Stimulated activated CD8-positive, alpha-beta memory T cell treated with anti-CD3 and anti-CD28 coated beads, Interleukin-7, amount 100 ng/mL, for 48 hours (primary cell): ENCODE data around the gene PDGFD.

Experiments used
- DNase-seq, 2 donors: peaks; one replicate each; pipeline ENCODE4 v3.0.0-alpha.2; 2020; ENCODE audit warnings: low read depth in 1 of 2; ENCODE audit errors: extremely low read depth in 1 of 2

PDGFD gene

GRCh38 chr11:104095791-104096190 is 68.2 kb downstream of the PDGFD start:
- no peak for DNase-seq

- DNase-seq = no peak
Measured at GRCh38 chr11:104094576-104094975, 69.4 kb downstream of the PDGFD start.

GRCh38 chr11:104093426-104094280 is 70.3 kb downstream of the PDGFD start:
- no peak for DNase-seq

- DNase-seq = no peak
Measured at GRCh38 chr11:104092744-104093143, 71.2 kb downstream of the PDGFD start.

- no peak for DNase-seq
Measured at GRCh38 chr11:104091281-104092096, 72.5 kb downstream of the PDGFD start.

GRCh38 chr11:104090767-104091166 is 73.2 kb downstream of the PDGFD start:
- DNase-seq = no peak

- DNase-seq = no peak
Measured at GRCh38 chr11:104089481-104089880, 74.5 kb downstream of the PDGFD start.

GRCh38 chr11:104086621-104087020 is 77.3 kb downstream of the PDGFD start:
- no peak for DNase-seq

- no peak for DNase-seq
Measured at GRCh38 chr11:104078995-104079394, 85.0 kb downstream of the PDGFD start.

GRCh38 chr11:104078245-104078644 is 85.7 kb downstream of the PDGFD start:
- no peak for DNase-seq

- DNase-seq = no peak
Measured at GRCh38 chr11:104076455-104076854, 87.5 kb downstream of the PDGFD start.

- DNase-seq = no peak
Measured at GRCh38 chr11:104075706-104076105, 88.2 kb downstream of the PDGFD start.

GRCh38 chr11:104075091-104075490 is 88.9 kb downstream of the PDGFD start:
- DNase-seq = no peak

GRCh38 chr11:104073950-104074705 is 89.8 kb downstream of the PDGFD start:
- no peak for DNase-seq

GRCh38 chr11:104067534-104067933 is 96.4 kb downstream of the PDGFD start:
- DNase-seq = no peak

- DNase-seq = no peak
Measured at GRCh38 chr11:104064034-104064630, 99.8 kb downstream of the PDGFD start.

- no peak for DNase-seq
Measured at GRCh38 chr11:104061853-104062521, 102.0 kb downstream of the PDGFD start.

GRCh38 chr11:104060820-104061219 is 103.1 kb downstream of the PDGFD start:
- DNase-seq = no peak

- DNase-seq = no peak
Measured at GRCh38 chr11:104060004-104060794, 103.7 kb downstream of the PDGFD start.
